Hepatocyte (in vitro differentiated cells): ENCODE results near the gene SERAC1. TPM values are rescaled to one million over a fixed set of nuclear protein-coding genes. Genes with fewer than 3 reads are reported as not detected.

Source experiments
- DNase-seq: peaks from one replicate; pipeline ENCODE4 v3.0.0-alpha.2; 2016; ENCODE audit warnings: low spot score
- H2AFZ ChIP-seq: fragments of 200-600 bp; sonication (generic); 2 replicates; pipeline ENCODE4 v1.6.0; 2016; ENCODE audit warnings: antibody characterized with exemption, mild to moderate bottlenecking
- H3K27ac ChIP-seq: fragments of 200-600 bp; sonication (generic); 2 replicates; pipeline ENCODE4 v1.5.1; 2016; ENCODE audit warnings: mild to moderate bottlenecking
- H3K27me3 ChIP-seq: fragments of 200-600 bp; sonication (generic); 2 replicates; pipeline ENCODE4 v1.6.1; 2016
- H3K36me3 ChIP-seq: fragments of 200-600 bp; sonication (generic); replicated peaks from 2 replicates; pipeline ENCODE4 v1.5.1; 2016; ENCODE audit warnings: low read depth; ENCODE audit not compliant: insufficient read depth
- H3K4me1 ChIP-seq: fragments of 200-600 bp; sonication (generic); 2 replicates; pipeline ENCODE4 v1.5.1; 2016; ENCODE audit warnings: mild to moderate bottlenecking, moderate library complexity; ENCODE audit not compliant: insufficient read depth
- H3K4me2 ChIP-seq: fragments of 200-600 bp; sonication (generic); 2 replicates; pipeline ENCODE4 v1.6.0; 2016
- H3K4me3 ChIP-seq: fragments of 200-600 bp; sonication (generic); 2 replicates; pipeline ENCODE4 v1.5.1; 2016; ENCODE audit warnings: mild to moderate bottlenecking
- H3K79me2 ChIP-seq: fragments of 200-600 bp; sonication (generic); 2 replicates; pipeline ENCODE4 v1.6.0; 2017; ENCODE audit warnings: mild to moderate bottlenecking
- H3K9me2 ChIP-seq: fragments of 200-600 bp; sonication (generic); replicated peaks from 2 replicates; pipeline ENCODE4 v1.6.0; 2017; ENCODE audit warnings: mild to moderate bottlenecking; ENCODE audit not compliant: insufficient read depth
- H3K9me3 ChIP-seq: fragments of 200-600 bp; sonication (generic); 2 replicates; pipeline ENCODE4 v1.5.1; 2016; ENCODE audit warnings: low read depth, mild to moderate bottlenecking
- H4K20me1 ChIP-seq: fragments of 200-600 bp; sonication (generic); 2 replicates; pipeline ENCODE4 v1.6.0; 2016; ENCODE audit warnings: mild to moderate bottlenecking; ENCODE audit not compliant: insufficient read depth, poor library complexity, severe bottlenecking
- EZH2 ChIP-seq: fragments of 200-600 bp; sonication (generic); IDR thresholded peaks from 2 replicates; pipeline ENCODE4 v1.6.1; 2016; ENCODE audit warnings: antibody characterized with exemption, mild to moderate bottlenecking, borderline replicate concordance
- EZH2phosphoT487 ChIP-seq: fragments of 200-600 bp; sonication (generic); IDR thresholded peaks from one replicate; pipeline ENCODE4 v1.6.1; 2018; ENCODE audit warnings: antibody characterized with exemption, mild to moderate bottlenecking, low read depth, moderate library complexity; ENCODE audit not compliant: unreplicated experiment, severe bottlenecking
- WGBS: methylation state at CpG from one replicate; pipeline ENCODE4 v1.1.6; 2016; ENCODE audit warnings: low lambda C conversion rate; ENCODE audit errors: missing lambda C conversion rate; 5-methylcytosine and 5-hydroxymethylcytosine counted together
- polyA plus RNA-seq: library from polyadenylated mRNA; unstranded; fragments of >200 nt; fragmentation: Nextera tagmentation; extraction: Ambion mirVana; gene quantifications from 2 replicates; pipeline ENCODE4 v1.2.1, GENCODE V29; 2016
- total RNA-seq: library from RNA; depleted of rRNA; stranded (reverse); fragments of >200 nt; gene quantifications from 2 replicates; pipeline ENCODE4 v1.2.3, GENCODE V29; 2014
- TF ChIP-seq, protein P1 (sequence below): fragments of 200-600 bp; sonication (generic); IDR thresholded peaks from 2 replicates; pipeline ENCODE4 v1.5.1; 2016; ENCODE audit warnings: antibody characterized with exemption, mild to moderate bottlenecking; ENCODE audit not compliant: poor library complexity

The SERAC1 gene
- total and polyA plus RNA-seq, 2 experiments from 2014 or later: 4.9 to 15.2 TPM

DNA sequence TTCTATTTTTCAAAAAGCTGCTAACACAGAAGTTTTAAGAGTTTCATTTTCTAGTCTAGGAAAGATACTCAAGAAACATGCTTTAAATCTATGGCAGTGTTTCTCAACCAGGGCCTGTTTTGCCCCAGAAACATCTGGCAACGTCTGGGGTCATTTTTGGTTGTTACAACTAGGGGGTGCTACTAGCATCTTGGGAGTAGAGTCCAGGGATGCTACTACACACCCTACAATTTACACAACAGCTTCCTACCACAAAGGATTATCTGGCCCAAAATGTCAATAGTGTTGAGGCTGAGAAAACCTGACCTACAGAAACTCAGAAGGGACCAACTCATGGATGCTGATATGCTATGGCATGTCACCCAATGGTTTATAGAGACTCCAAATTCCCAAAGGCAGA lies 24.4 kb downstream of the SERAC1 start:
- Histone ChIP-seq H3K9me2 (no peaks in the 10 kb centered on the region), H3K27me3 (no peaks in the 10 kb centered on the region), H3K36me3 (no peaks in the 10 kb centered on the region), H3K79me2 (no peaks in the 10 kb centered on the region), H3K9me3 (no peaks in the 10 kb centered on the region), H3K27ac (no peak overlapping the region), H4K20me1 (no peaks in the 10 kb centered on the region), H2AFZ (no peak overlapping the region), H3K4me2 (no peak overlapping the region), H3K4me3 (no peak overlapping the region), H3K4me1 (no peaks in the 10 kb centered on the region)
- DNase-seq: no peak
- 64% methylated on average over 1 of the region's 1 CpG for WGBS
- no peak for TF ChIP-seq EZH2phosphoT487
- TF ChIP-seq, protein P1, sequence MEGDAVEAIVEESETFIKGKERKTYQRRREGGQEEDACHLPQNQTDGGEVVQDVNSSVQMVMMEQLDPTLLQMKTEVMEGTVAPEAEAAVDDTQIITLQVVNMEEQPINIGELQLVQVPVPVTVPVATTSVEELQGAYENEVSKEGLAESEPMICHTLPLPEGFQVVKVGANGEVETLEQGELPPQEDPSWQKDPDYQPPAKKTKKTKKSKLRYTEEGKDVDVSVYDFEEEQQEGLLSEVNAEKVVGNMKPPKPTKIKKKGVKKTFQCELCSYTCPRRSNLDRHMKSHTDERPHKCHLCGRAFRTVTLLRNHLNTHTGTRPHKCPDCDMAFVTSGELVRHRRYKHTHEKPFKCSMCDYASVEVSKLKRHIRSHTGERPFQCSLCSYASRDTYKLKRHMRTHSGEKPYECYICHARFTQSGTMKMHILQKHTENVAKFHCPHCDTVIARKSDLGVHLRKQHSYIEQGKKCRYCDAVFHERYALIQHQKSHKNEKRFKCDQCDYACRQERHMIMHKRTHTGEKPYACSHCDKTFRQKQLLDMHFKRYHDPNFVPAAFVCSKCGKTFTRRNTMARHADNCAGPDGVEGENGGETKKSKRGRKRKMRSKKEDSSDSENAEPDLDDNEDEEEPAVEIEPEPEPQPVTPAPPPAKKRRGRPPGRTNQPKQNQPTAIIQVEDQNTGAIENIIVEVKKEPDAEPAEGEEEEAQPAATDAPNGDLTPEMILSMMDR: peak; percentile 20

DNA sequence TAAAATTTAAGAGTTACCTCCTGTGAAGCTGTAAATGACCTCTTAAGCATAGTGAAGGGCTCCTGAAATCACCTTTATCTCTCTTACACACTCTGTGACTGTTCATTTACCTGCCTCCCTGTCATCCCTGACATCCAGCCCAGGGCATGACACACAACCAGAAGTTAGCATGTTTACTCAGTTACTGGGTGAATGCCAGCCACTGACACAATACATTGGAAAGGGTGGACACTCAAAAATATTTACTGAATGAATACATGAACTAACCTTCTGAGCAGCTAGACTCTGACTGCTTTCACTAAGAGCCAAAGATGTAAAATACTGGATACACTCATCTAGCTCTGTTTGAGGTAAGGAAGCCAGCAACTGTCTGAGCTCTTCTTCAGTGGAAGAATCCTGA lies 25.3 kb downstream of the SERAC1 start:
- H2AFZ ChIP-seq: no peak overlapping the region
- TF ChIP-seq, protein P1: no peak
- TF ChIP-seq EZH2 (no peak), EZH2phosphoT487 (no peak)
- no peaks in the 10 kb centered on the region for H4K20me1 ChIP-seq
- H3K27me3 ChIP-seq: no peaks in the 10 kb centered on the region
- DNase-seq: peak; percentile 22
- H3K79me2 ChIP-seq: no peaks in the 10 kb centered on the region
- H3K27ac ChIP-seq: no peak overlapping the region
- no peaks in the 10 kb centered on the region for H3K9me3 ChIP-seq
- no peak overlapping the region for H3K4me2 ChIP-seq
- H3K36me3 ChIP-seq: no peaks in the 10 kb centered on the region
- H3K4me3 ChIP-seq: no peak overlapping the region
- H3K4me1 ChIP-seq: no peaks in the 10 kb centered on the region
- H3K9me2 ChIP-seq: no peaks in the 10 kb centered on the region

DNA sequence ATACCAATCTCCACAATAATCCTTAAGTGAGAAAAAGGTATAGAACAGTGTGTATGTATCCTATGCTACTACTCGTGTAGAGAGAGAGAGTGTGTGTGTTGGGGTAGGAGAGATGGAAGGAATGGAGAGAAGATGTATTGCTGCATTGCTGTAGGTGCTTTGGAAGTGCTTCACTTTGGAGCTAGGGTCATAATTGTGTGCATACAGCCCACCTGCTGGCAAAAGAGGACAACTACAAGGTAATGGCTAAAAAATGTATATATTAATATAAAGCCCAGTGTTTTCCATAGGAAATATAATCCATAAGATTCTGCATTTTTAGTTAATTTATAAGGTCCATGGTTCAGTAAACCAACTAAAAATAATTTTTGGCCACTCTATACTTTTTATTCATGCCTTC lies 36.1 kb downstream of the SERAC1 start:
- Histone ChIP-seq H3K27ac (no peak overlapping the region), H3K27me3 (no peaks in the 10 kb centered on the region), H3K4me1 (no peaks in the 10 kb centered on the region), H3K79me2 (no peaks in the 10 kb centered on the region), H2AFZ (no peak overlapping the region), H3K4me3 (no peak overlapping the region), H3K9me3 (no peaks in the 10 kb centered on the region), H3K36me3 (no peaks in the 10 kb centered on the region), H3K9me2 (no peaks in the 10 kb centered on the region), H3K4me2 (no peak overlapping the region), H4K20me1 (no peaks in the 10 kb centered on the region)
- TF ChIP-seq EZH2: no peak
- TF ChIP-seq, protein P1: peak; percentile 41
- DNase-seq: peak; percentile 35
- WGBS: 63% methylated on average over 1 of the region's 1 CpG

DNA sequence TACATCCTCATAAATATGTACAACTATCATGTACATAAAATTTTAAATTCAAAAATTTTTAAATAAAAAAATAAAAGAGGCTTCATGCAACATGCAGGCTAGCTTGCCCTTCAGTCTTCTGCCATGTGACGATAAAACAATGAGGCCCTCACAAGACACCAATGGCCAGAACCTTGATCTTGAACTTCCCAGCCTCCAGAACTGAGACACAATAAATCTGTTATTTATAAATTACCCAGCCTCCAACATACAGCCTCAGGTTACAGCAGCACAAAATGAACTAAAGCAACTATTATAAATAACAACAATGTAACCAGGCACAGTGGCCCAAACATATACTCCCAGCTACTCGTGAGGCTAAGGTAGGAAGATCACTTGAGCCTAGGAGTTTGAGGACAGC lies 42.8 kb downstream of the SERAC1 start:
- Histone ChIP-seq H3K79me2 (no peaks in the 10 kb centered on the region), H3K27me3 (no peaks in the 10 kb centered on the region), H3K4me1 (no peaks in the 10 kb centered on the region), H3K4me2 (no peak overlapping the region), H4K20me1 (no peaks in the 10 kb centered on the region), H3K36me3 (no peaks in the 10 kb centered on the region), H3K4me3 (no peak overlapping the region), H3K9me2 (no peaks in the 10 kb centered on the region), H3K27ac (no peak overlapping the region), H3K9me3 (no peaks in the 10 kb centered on the region), H2AFZ (no peak overlapping the region)
- DNase-seq: no peak
- no peak for TF ChIP-seq EZH2phosphoT487
- no peak for TF ChIP-seq EZH2
- TF ChIP-seq, protein P1: no peak
- 98% methylated on average over 2 of the region's 2 CpGs for WGBS
